ENCODE measurements around the gene FGF12. TPM values are rescaled to one million over a fixed set of nuclear protein-coding genes. Genes with fewer than 3 reads are reported as not detected.

FGF12 gene
- total and polyA plus RNA-seq, 2 experiments from 2014 or later, result 6.0 to 14.3 TPM

GRCh38 chr3:192177383-192177782, 550.0 kb downstream of the FGF12 start (continued):
- TF ChIP-seq, protein P1, sequence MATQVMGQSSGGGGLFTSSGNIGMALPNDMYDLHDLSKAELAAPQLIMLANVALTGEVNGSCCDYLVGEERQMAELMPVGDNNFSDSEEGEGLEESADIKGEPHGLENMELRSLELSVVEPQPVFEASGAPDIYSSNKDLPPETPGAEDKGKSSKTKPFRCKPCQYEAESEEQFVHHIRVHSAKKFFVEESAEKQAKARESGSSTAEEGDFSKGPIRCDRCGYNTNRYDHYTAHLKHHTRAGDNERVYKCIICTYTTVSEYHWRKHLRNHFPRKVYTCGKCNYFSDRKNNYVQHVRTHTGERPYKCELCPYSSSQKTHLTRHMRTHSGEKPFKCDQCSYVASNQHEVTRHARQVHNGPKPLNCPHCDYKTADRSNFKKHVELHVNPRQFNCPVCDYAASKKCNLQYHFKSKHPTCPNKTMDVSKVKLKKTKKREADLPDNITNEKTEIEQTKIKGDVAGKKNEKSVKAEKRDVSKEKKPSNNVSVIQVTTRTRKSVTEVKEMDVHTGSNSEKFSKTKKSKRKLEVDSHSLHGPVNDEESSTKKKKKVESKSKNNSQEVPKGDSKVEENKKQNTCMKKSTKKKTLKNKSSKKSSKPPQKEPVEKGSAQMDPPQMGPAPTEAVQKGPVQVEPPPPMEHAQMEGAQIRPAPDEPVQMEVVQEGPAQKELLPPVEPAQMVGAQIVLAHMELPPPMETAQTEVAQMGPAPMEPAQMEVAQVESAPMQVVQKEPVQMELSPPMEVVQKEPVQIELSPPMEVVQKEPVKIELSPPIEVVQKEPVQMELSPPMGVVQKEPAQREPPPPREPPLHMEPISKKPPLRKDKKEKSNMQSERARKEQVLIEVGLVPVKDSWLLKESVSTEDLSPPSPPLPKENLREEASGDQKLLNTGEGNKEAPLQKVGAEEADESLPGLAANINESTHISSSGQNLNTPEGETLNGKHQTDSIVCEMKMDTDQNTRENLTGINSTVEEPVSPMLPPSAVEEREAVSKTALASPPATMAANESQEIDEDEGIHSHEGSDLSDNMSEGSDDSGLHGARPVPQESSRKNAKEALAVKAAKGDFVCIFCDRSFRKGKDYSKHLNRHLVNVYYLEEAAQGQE (IDR thresholded peaks at IDR 0.05; ENCODE audit: unreplicated experiment), result no peak

GRCh38 chr3:192174283-192174682, 553.1 kb downstream of the FGF12 start:
- H4K20me1 ChIP-seq (replicated peaks; ENCODE audit: insufficient read depth), result no peaks in the 10 kb centered on the region
- no peak for DNase-seq (ENCODE audit: low spot score)
- no peaks in the 10 kb centered on the region for H3K36me3 ChIP-seq (ENCODE audit: insufficient read depth)
- ATAC-seq, result no peak
- no peaks in the 10 kb centered on the region for H3K27me3 ChIP-seq (ENCODE audit: insufficient read depth)
- TF ChIP-seq EZH2 (IDR thresholded peaks at IDR 0.05; ENCODE audit: low read depth, unreplicated experiment) (no peak), CREB1 (CRISPR knock-in tag; IDR thresholded peaks at IDR 0.05; ENCODE audit: low read depth) (no peak), ZNF114 (CRISPR knock-in tag; IDR thresholded peaks at IDR 0.05) (no peak), EZH2phosphoT487 (IDR thresholded peaks at IDR 0.05; ENCODE audit: unreplicated experiment) (no peak), NANOG (IDR thresholded peaks at IDR 0.05; ENCODE audit: borderline replicate concordance) (no peak), ZNF331 (CRISPR knock-in tag; IDR thresholded peaks at IDR 0.05; ENCODE audit: low read depth) (no peak), ZNF462 (CRISPR knock-in tag; IDR thresholded peaks at IDR 0.05) (no peak), POLR2AphosphoS5 (IDR thresholded peaks at IDR 0.05; ENCODE audit: low read depth) (no peak), JUNB (IDR thresholded peaks at IDR 0.05; ENCODE audit: unreplicated experiment) (no peak)
- TF ChIP-seq, protein P2, sequence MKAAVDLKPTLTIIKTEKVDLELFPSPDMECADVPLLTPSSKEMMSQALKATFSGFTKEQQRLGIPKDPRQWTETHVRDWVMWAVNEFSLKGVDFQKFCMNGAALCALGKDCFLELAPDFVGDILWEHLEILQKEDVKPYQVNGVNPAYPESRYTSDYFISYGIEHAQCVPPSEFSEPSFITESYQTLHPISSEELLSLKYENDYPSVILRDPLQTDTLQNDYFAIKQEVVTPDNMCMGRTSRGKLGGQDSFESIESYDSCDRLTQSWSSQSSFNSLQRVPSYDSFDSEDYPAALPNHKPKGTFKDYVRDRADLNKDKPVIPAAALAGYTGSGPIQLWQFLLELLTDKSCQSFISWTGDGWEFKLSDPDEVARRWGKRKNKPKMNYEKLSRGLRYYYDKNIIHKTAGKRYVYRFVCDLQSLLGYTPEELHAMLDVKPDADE (IDR thresholded peaks at IDR 0.05), result no peak
- TF ChIP-seq, protein P3, sequence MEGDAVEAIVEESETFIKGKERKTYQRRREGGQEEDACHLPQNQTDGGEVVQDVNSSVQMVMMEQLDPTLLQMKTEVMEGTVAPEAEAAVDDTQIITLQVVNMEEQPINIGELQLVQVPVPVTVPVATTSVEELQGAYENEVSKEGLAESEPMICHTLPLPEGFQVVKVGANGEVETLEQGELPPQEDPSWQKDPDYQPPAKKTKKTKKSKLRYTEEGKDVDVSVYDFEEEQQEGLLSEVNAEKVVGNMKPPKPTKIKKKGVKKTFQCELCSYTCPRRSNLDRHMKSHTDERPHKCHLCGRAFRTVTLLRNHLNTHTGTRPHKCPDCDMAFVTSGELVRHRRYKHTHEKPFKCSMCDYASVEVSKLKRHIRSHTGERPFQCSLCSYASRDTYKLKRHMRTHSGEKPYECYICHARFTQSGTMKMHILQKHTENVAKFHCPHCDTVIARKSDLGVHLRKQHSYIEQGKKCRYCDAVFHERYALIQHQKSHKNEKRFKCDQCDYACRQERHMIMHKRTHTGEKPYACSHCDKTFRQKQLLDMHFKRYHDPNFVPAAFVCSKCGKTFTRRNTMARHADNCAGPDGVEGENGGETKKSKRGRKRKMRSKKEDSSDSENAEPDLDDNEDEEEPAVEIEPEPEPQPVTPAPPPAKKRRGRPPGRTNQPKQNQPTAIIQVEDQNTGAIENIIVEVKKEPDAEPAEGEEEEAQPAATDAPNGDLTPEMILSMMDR (conservative IDR thresholded peaks at IDR 0.05; ENCODE audit: low read depth in 2 of 2), result no peak
- Mint-ChIP-seq H3K9me3 (no peaks in the 10 kb centered on the region), H3K27ac (no peak overlapping the region), H3K4me1 (peaks cover 25% of the 10 kb centered on the region), H3K27me3 (ENCODE audit: insufficient read depth, low read depth, poor library complexity) (no peaks in the 10 kb centered on the region), H3K4me3 (no peak overlapping the region), H3K36me3 (ENCODE audit: low read depth) (no peaks in the 10 kb centered on the region)
- H3K4me3 ChIP-seq, result no peak overlapping the region
- H3K9me2 ChIP-seq (ENCODE audit: insufficient read depth), result no peaks in the 10 kb centered on the region
- H3K27ac ChIP-seq (ENCODE audit: low read depth), result no peak overlapping the region
- H3K79me2 ChIP-seq (replicated peaks; ENCODE audit: insufficient read depth), result no peaks in the 10 kb centered on the region
- no peak overlapping the region for H3K4me2 ChIP-seq
- no peak overlapping the region for H2AFZ ChIP-seq
- peaks cover 21% of the 10 kb centered on the region for H3K4me1 ChIP-seq (ENCODE audit: insufficient read depth)
- H3F3A ChIP-seq (replicated peaks; ENCODE audit: low read depth), result no peaks in the 10 kb centered on the region
